ENCODE results near the gene FHOD3. TPM values are rescaled to one million over a fixed set of nuclear protein-coding genes. Genes with fewer than 3 reads are reported as not detected.

The FHOD3 gene
- total and polyA plus RNA-seq, 10 donors: 1.2 to 2.7 (median 1.9) TPM

- intact Hi-C loops (cut with DNase I; ENCODE audit: low total_unique reads): no loop called here
- Histone ChIP-seq H3K9me3 (no peaks in the 10 kb centered on the region), H3K36me3 (no peaks in the 10 kb centered on the region), H3K4me3 (no peak overlapping the region), H3K27ac (no peak overlapping the region), H3K4me1 (no peaks in the 10 kb centered on the region), H3K27me3 (replicated peaks in 1 of 7) (peaks cover 0 to 8% (median 0%) of the 10 kb centered on the region in 7 donors)
- DNase-seq: no peak
- WGBS, 5 donors: 61 to 84% (median 65%) methylated on average over 2 of the region's 2 CpGs
- TF ChIP-seq POLR2A (IDR thresholded peaks at IDR 0.05) (no peak), CTCF (IDR thresholded peaks at IDR 0.05 in 8 of 11, conservative IDR thresholded peaks at IDR 0.05 in 3 of 11) (no peak), POLR2AphosphoS5 (IDR thresholded peaks at IDR 0.05) (no peak)
Measured at GRCh38 chr18:36527740-36528455, 230.4 kb downstream of the FHOD3 start.

- no peaks in the 10 kb centered on the region for H3K9me3 ChIP-seq
- H3K36me3 ChIP-seq: no peaks in the 10 kb centered on the region
- intact Hi-C loops (cut with DNase I; ENCODE audit: low total_unique reads): no loop called here
- no peak for DNase-seq
- H3K27me3 ChIP-seq (replicated peaks in 1 of 7): peaks cover 0 to 5% (median 0%) of the 10 kb centered on the region in 7 donors
- no peak overlapping the region for H3K4me3 ChIP-seq
- 85 to 94% (median 91%) methylated on average over 8 of the region's 8 CpGs for WGBS, 5 donors
- H3K27ac ChIP-seq: no peak overlapping the region
- no peaks in the 10 kb centered on the region for H3K4me1 ChIP-seq
- no peak for TF ChIP-seq CTCF (IDR thresholded peaks at IDR 0.05 in 8 of 11, conservative IDR thresholded peaks at IDR 0.05 in 3 of 11)
- no peak for TF ChIP-seq POLR2AphosphoS5 (IDR thresholded peaks at IDR 0.05)
- no peak for TF ChIP-seq POLR2A (IDR thresholded peaks at IDR 0.05)
Measured at GRCh38 chr18:36529747-36530146, 232.2 kb downstream of the FHOD3 start.

- intact Hi-C loops (cut with DNase I; ENCODE audit: low total_unique reads): no loop called here
- WGBS, 5 donors: 74 to 81% (median 76%) methylated on average over 4 of the region's 4 CpGs
Measured at GRCh38 chr18:36530676-36531405, 233.3 kb downstream of the FHOD3 start.

More at GRCh38 chr18:36530676-36531405, 233.3 kb downstream of the FHOD3 start:
- TF ChIP-seq CTCF (IDR thresholded peaks at IDR 0.05 in 8 of 11, conservative IDR thresholded peaks at IDR 0.05 in 3 of 11): no peak
- no peak for TF ChIP-seq POLR2A (IDR thresholded peaks at IDR 0.05)
- TF ChIP-seq POLR2AphosphoS5 (IDR thresholded peaks at IDR 0.05): no peak
- no peak overlapping the region for H3K4me3 ChIP-seq
- H3K4me1 ChIP-seq: no peaks in the 10 kb centered on the region
- peaks cover 0 to 5% (median 0%) of the 10 kb centered on the region in 7 donors for H3K27me3 ChIP-seq (replicated peaks in 1 of 7)
- no peaks in the 10 kb centered on the region for H3K36me3 ChIP-seq
- H3K9me3 ChIP-seq: no peaks in the 10 kb centered on the region
- DNase-seq: no peak
- H3K27ac ChIP-seq: no peak overlapping the region

All from spleen (tissue), 11 donors.